HepG2 (cell line): ENCODE measurements around the gene EMILIN3. TPM values are rescaled to one million over a fixed set of nuclear protein-coding genes. Genes with fewer than 3 reads are reported as not detected.

Experiments used
- ADNP ChIP-seq: sonication (generic); formaldehyde crosslinking; IDR thresholded peaks from 2 replicates; pipeline ENCODE4 v1.4.0; 2020; ENCODE audit warnings: missing genetic modification reagents
- ATF5 ChIP-seq: sonication (generic); formaldehyde crosslinking; IDR thresholded peaks from 2 replicates; pipeline ENCODE4 v1.4.0; 2020; ENCODE audit warnings: mild to moderate bottlenecking, low read depth, missing genetic modification reagents
- CAMTA2 ChIP-seq: sonication (generic); formaldehyde crosslinking; IDR thresholded peaks from 2 replicates; pipeline ENCODE4 v1.4.0; 2020; ENCODE audit warnings: mild to moderate bottlenecking, missing genetic modification reagents, borderline replicate concordance
- CBX5 ChIP-seq: sonication (generic); formaldehyde crosslinking; IDR thresholded peaks from 2 replicates; pipeline ENCODE4 v1.4.0; 2020; ENCODE audit warnings: missing genetic modification reagents, borderline replicate concordance
- HDAC6 ChIP-seq: fragments of 200-600 bp; sonication (generic); IDR thresholded peaks from 2 replicates; pipeline ENCODE4 v1.7.0; 2017; ENCODE audit warnings: mild to moderate bottlenecking, antibody characterized with exemption, low read length, low read depth
- HNRNPK ChIP-seq: fragments of 200-400 bp; formaldehyde crosslinking; IDR thresholded peaks from 2 replicates; pipeline ENCODE4 v1.6.1; 2018; ENCODE audit warnings: low read length, low read depth, moderate library complexity, mild to moderate bottlenecking; ENCODE audit not compliant: poor library complexity, severe bottlenecking
- MAX ChIP-seq: IDR thresholded peaks from 2 replicates; pipeline ENCODE4 v1.6.1; 2012; ENCODE audit warnings: inconsistent platforms
- MED8 ChIP-seq: sonication (generic); formaldehyde crosslinking; IDR thresholded peaks from 2 replicates; pipeline ENCODE4 v1.8.1; 2023; ENCODE audit warnings: mild to moderate bottlenecking, missing genetic modification reagents; ENCODE audit not compliant: insufficient replicate concordance
- MXD1 ChIP-seq: sonication (generic); formaldehyde crosslinking; IDR thresholded peaks from 2 replicates; pipeline ENCODE4 v1.4.0; 2020; ENCODE audit warnings: mild to moderate bottlenecking, missing genetic modification reagents
- NFRKB ChIP-seq: fragments of 450-650 bp; IDR thresholded peaks from 2 replicates; pipeline ENCODE4 v1.6.1; 2017
- NR3C1 ChIP-seq: sonication (generic); formaldehyde crosslinking; IDR thresholded peaks from 2 replicates; pipeline ENCODE4 v1.4.0; 2020; ENCODE audit warnings: missing genetic modification reagents
- SAFB2 ChIP-seq: sonication (generic); formaldehyde crosslinking; IDR thresholded peaks from 2 replicates; pipeline ENCODE4 v1.5.1; 2020; ENCODE audit warnings: missing genetic modification reagents, low read depth, mild to moderate bottlenecking, borderline replicate concordance
- SALL2 ChIP-seq: sonication (generic); formaldehyde crosslinking; IDR thresholded peaks from 2 replicates; pipeline ENCODE4 v1.8.1; 2023; ENCODE audit warnings: mild to moderate bottlenecking, missing genetic modification reagents, inconsistent platforms
- ZBTB1 ChIP-seq: sonication (generic); formaldehyde crosslinking; IDR thresholded peaks from 2 replicates; pipeline ENCODE4 v1.4.0; 2020; ENCODE audit warnings: missing genetic modification reagents, borderline replicate concordance
- ZBTB33 ChIP-seq: sonication (generic); formaldehyde crosslinking; IDR thresholded peaks from 2 replicates; pipeline ENCODE4 v1.4.0; 2020; ENCODE audit warnings: missing genetic modification reagents
- ZBTB4 ChIP-seq: sonication (generic); formaldehyde crosslinking; IDR thresholded peaks from 2 replicates; pipeline ENCODE4 v1.4.0; 2020; ENCODE audit warnings: missing genetic modification reagents, mild to moderate bottlenecking, borderline replicate concordance
- ZBTB7B ChIP-seq: sonication (generic); formaldehyde crosslinking; IDR thresholded peaks from 2 replicates; pipeline ENCODE4 v1.4.0; 2020; ENCODE audit warnings: missing genetic modification reagents
- ZNF589 ChIP-seq: sonication (generic); formaldehyde crosslinking; conservative IDR thresholded peaks from 2 replicates; pipeline ENCODE4 v1.8.0; 2022; ENCODE audit warnings: mild to moderate bottlenecking, moderate library complexity, missing genetic modification reagents
- ZNF775 ChIP-seq: sonication (generic); formaldehyde crosslinking; IDR thresholded peaks from 2 replicates; pipeline ENCODE4 v1.4.0; 2020; ENCODE audit warnings: missing genetic modification reagents, mild to moderate bottlenecking, moderate library complexity, borderline replicate concordance
- ZNF776 ChIP-seq: sonication (generic); formaldehyde crosslinking; IDR thresholded peaks from 2 replicates; pipeline ENCODE4 v1.4.0; 2020; ENCODE audit warnings: mild to moderate bottlenecking, missing genetic modification reagents
- ZNF841 ChIP-seq: sonication (generic); formaldehyde crosslinking; IDR thresholded peaks from 2 replicates; pipeline ENCODE4 v1.8.1; 2023; ENCODE audit warnings: missing genetic modification reagents, borderline replicate concordance
- ZNF879 ChIP-seq: sonication (generic); formaldehyde crosslinking; IDR thresholded peaks from 2 replicates; pipeline ENCODE4 v1.8.1; 2023; ENCODE audit warnings: missing genetic modification reagents
- polyA plus RNA-seq, 8 experiments: library from polyadenylated mRNA; depleted of rRNA in 3 of 8; stranded (reverse) in 7 of 8; unstranded in 1 of 8; fragments of >200 nt; fragmentation: Illumina TruSeq in 4 of 8; extraction: Trizol in 4 of 8; gene quantifications; 2 replicates each; pipeline versions ENCODE4 v1.2.1 to v1.2.3, GENCODE V29; 2011 to 2016; ENCODE audit warnings: low read depth in 4 of 8, missing spikeins in 1 of 8, mixed read lengths in 1 of 8; ENCODE audit not compliant: insufficient read depth in 1 of 8
- total RNA-seq, 5 experiments: library from RNA; depleted of rRNA; stranded (reverse); fragments of >200 nt; fragmentation: Illumina TruSeq; extraction: Trizol; gene quantifications; 2 replicates each; pipeline ENCODE4 v1.2.3, GENCODE V29; 2016; ENCODE audit warnings: low read depth in 1 of 5

EMILIN3 gene
- total and polyA plus RNA-seq, 2 of the 13 experiments (the other 11 are each of a cell fraction or from before 2014, with no cell fraction given), result 0.25 to 0.29 TPM

- TF ChIP-seq ATF5 (CRISPR knock-in tag) (no peak), ZNF879 (no peak), ZNF776 (CRISPR knock-in tag) (0 out of 2 replicates have a peak, but pooled peaks have one; percentile 60), ZBTB4 (0 out of 2 replicates have a peak, but pooled peaks have one; percentile 31), HDAC6 (no peak), MED8 (no peak), CAMTA2 (0 out of 2 replicates have a peak, but pooled peaks have one; percentile 64), ZNF589 (no peak), HNRNPK (no peak), ZBTB33 (CRISPR knock-in tag) (no peak), MAX (peak; percentile 3; the same call in 1 of the 2 replicates), ZNF775 (CRISPR knock-in tag) (no peak), ZBTB1 (CRISPR knock-in tag) (no peak), SALL2 (CRISPR knock-in tag) (no peak), MXD1 (CRISPR knock-in tag) (peak; percentile 67), ZNF841 (CRISPR knock-in tag) (no peak), CBX5 (CRISPR knock-in tag) (no peak), NFRKB (no peak), NR3C1 (CRISPR knock-in tag) (no peak), ADNP (CRISPR knock-in tag) (no peak), ZBTB7B (CRISPR knock-in tag) (0 out of 2 replicates have a peak, but pooled peaks have one; percentile 15), SAFB2 (CRISPR knock-in tag) (peak; percentile 46; the same call in 1 of the 2 replicates)
Measured at GRCh38 chr20:41366546-41367392, at the start of gene EMILIN3 (continued).
